Measurements from ENCODE around the gene TBC1D22A. TPM values are rescaled to one million over a fixed set of nuclear protein-coding genes. Genes with fewer than 3 reads are reported as not detected.

The TBC1D22A gene
- total RNA-seq, 2 experiments from 2014 or later: 33.2 to 34.9 TPM

DNA sequence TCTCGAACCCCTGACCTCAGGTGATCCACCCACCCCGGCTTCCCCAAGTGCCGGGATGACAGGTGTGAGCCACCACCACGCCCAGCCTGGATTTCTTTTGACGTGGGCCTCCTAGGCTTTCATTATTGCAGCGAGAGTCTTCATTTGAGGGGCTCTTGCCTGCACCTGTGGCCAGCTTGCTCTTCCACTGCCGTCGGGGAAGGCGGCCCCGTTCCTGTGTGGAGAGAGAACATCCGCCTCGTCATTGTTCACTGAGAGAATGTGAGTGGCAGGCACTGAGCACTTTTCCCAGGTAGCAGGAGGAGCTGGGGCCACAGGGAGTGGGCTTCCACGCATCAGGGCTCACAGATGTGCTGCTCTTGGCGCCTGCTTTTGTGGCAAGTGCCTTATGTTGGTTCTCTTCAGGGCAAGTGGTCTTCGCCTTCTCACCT is 365.0 kb downstream of the TBC1D22A start:
- POLR2A ChIA-PET: no interaction called here

DNA sequence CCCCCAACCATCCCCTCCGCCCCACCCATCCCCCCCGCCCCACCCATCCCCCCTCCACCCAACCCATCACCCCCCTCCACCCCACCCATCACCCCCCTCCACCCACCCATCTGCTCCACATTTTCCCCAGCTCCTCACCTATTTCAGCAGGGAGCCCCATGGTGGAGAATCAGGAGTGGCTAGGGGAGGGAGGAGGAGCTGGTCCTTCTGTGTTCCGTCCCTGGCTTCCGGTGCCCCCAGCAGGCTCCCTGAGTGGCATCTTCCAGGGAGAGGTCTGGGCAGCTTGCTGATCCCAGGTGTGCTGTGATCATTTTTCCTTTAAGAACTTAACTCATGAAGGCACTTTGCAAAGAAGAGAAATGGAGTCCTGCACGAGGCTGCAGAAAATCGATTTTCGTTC is 365.8 kb downstream of the TBC1D22A start:
- no peak for DNase-seq
- H3K9me3 Mint-ChIP-seq: no peaks in the 10 kb centered on the region
- intact Hi-C loops (cut with micrococcal nuclease): no loop called here
- H3K4me3 Mint-ChIP-seq: no peak overlapping the region
- POLR2A ChIA-PET: no interaction called here
- no peak overlapping the region for H3K27ac Mint-ChIP-seq
- H3K27me3 Mint-ChIP-seq: no peaks in the 10 kb centered on the region
- CTCF ChIA-PET: no interaction called here
- peaks cover 2% of the 10 kb centered on the region for H3K36me3 Mint-ChIP-seq
- H3K4me1 Mint-ChIP-seq (ENCODE audit: low read depth): peaks cover 7% of the 10 kb centered on the region

More for the DNA sequence above, 365.0 kb downstream of the TBC1D22A start:
- H3K4me1 Mint-ChIP-seq (ENCODE audit: low read depth): peaks cover 7% of the 10 kb centered on the region
- peaks cover 2% of the 10 kb centered on the region for H3K36me3 Mint-ChIP-seq
- intact Hi-C loops (cut with micrococcal nuclease): no loop called here
- no peaks in the 10 kb centered on the region for H3K9me3 Mint-ChIP-seq
- CTCF ChIA-PET: interaction anchor here (0.6 kb wide), 1 partner anchor 39 kb away, joined by 3 read pairs; no protein-coding TSS in a partner anchor
- no peak overlapping the region for H3K4me3 Mint-ChIP-seq
- H3K27me3 Mint-ChIP-seq: no peaks in the 10 kb centered on the region
- no peak overlapping the region for H3K27ac Mint-ChIP-seq
- no peak for DNase-seq

DNA sequence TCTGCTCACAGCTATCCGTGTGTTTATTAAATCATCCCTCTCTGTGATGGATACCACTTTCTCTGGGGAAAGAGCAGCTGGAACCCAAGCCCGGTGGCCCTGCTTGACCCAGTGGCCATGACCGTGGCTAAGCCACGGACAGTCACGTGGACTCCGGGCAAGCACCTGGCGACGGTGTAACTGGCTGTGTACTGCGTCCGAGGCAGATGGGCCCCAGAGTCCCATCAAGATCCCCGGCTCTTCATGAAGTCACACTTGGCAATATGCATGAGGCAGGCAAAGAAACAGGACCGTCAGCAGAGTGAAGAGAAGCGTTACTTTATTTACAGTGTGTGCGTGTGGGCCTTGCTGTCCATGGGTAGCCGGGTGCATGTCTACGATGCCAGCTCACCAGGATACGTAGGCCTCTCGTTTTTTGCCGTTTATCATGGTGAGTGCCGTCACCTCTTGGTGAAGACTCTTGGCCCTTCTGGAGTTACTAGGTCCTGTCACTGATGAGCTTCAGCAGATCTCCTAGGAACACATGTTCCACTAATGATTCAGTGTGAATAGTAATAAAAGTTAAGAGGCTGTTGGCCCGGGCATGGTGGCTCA is 366.3 kb downstream of the TBC1D22A start:
- peaks cover 7% of the 10 kb centered on the region for H3K4me1 Mint-ChIP-seq (ENCODE audit: low read depth)
- H3K9me3 Mint-ChIP-seq: no peaks in the 10 kb centered on the region
- H3K4me3 Mint-ChIP-seq: no peak overlapping the region
- no peak for DNase-seq
- H3K36me3 Mint-ChIP-seq: peaks cover 2% of the 10 kb centered on the region
- CTCF ChIA-PET: no interaction called here
- POLR2A ChIA-PET: no interaction called here
- H3K27ac Mint-ChIP-seq: no peak overlapping the region
- H3K27me3 Mint-ChIP-seq: no peaks in the 10 kb centered on the region
- intact Hi-C loops (cut with micrococcal nuclease): no loop called here

DNA sequence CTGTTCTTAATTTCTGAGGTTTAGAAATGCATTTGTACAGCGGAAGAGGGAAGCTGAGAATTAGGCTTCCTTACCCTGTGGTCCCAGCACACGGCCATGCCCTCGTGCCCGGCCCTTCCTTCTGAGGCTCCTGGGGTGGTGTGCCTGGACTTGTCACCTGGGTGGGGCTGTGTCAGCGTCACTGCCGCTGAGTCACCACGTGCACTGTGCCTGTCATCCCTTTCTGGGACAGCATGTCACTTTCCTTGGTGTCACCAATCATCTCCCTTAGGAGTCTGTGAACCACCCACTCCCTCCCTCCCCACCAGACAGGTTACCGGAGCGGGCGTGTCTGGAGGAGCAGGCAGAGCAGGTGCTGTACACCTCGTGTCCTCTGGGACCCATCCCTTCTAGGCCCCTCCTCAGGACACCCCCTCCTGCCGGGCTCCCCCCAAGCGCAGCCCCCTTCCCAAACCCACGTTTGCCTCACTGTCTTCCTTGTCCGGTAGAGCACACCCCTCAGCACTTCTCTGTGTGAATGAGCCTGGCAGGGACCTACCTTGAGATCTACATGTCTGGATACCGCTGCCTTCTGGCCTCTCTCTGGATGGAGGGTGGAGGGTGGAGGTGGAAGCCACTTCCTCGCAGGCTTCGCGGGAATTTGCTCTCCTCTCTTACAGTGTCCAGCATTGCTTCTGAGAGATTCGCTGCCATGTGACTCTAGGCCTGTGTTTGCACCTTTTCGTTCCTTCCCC is 367.6 kb downstream of the TBC1D22A start:
- Mint-ChIP-seq H3K36me3 (peaks cover 2% of the 10 kb centered on the region), H3K9me3 (no peaks in the 10 kb centered on the region), H3K27me3 (no peaks in the 10 kb centered on the region), H3K27ac (peak overlapping the region; percentile 38), H3K4me3 (no peak overlapping the region), H3K4me1 (ENCODE audit: low read depth) (peaks cover 7% of the 10 kb centered on the region)
- intact Hi-C loops (cut with micrococcal nuclease): no loop called here
- ChIA-PET POLR2A (no interaction called here), CTCF (no interaction called here)
- DNase-seq: peak; percentile 46

DNA sequence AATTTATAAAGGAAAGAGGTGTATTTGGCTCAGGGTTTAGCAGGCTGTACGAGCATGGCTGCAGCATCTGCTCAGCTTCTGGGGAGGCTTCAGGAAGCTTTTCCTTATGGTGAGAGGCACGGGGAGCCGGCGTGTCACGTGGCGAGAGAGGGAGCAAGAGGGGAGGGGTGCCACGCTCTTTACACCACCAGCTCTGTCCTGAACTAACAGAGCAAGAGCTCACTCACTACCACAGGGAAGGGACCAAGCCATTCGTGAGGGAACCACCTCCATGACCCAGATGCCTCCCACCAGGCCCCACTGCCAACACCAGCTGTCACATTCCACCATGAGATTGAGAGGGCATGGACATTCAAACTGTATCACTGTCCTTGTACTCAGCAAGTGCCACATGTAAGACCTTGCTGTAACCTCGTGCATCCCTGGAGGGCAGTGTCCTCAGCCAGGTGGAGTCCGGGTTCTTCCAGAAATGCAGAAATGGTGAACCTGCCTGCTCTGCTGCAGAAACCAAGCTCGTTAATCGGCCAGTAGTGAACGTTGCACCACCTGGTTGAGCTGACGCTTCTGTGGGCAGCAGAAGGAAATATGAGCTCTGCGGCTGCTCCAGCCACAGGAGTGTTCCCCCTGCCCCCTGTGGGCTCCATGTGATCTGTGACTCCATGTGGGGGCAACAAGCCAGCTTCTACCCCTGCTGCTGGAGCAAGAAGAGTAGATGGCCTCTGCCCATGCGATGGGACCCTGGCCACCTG is 368.6 kb downstream of the TBC1D22A start:
- H3K4me3 Mint-ChIP-seq: no peak overlapping the region
- DNase-seq: no peak
- H3K4me1 Mint-ChIP-seq (ENCODE audit: low read depth): peaks cover 7% of the 10 kb centered on the region
- no peak overlapping the region for H3K27ac Mint-ChIP-seq
- CTCF ChIA-PET: no interaction called here
- intact Hi-C loops (cut with micrococcal nuclease): no loop called here
- POLR2A ChIA-PET: no interaction called here
- no peaks in the 10 kb centered on the region for H3K9me3 Mint-ChIP-seq
- peaks cover 2% of the 10 kb centered on the region for H3K36me3 Mint-ChIP-seq
- no peaks in the 10 kb centered on the region for H3K27me3 Mint-ChIP-seq

DNA sequence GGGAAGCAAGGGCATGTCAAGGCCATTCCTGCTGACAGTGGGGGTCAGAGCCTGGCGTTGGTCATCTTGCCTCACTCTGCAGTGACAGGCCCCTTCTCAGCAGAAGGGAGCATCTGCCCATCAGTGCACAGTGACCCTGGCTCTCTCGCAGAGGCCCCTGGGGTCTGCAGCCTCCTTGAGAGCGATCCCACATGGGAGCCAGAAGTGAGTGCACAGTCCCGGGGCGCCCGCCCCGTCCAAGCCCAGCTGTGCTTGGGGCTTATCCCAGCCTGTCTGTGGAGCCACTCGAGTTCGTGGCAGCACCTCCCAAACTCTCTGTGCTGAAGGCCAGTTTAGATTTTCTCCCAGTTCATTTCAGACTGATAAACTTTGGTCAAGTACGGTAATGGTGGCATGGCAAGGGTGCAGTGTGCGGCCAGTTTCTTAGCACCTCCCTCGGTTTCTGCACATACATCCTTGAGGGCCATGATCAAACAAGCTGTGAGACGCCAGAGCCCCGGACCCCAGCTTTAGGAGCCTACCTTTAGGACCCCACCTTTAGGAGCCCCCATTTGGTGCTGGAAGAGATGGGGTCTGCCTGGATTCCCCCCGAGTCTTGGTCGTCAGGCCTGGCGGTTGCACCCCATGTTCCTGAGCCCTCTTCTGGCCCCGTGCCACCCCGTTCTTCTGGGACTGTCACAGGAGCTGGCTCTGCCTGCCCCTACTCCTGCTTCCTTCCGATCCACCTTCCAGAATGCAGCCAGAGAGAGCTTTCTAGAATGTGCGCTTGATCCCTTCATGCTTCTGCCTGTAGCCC is 369.4 kb downstream of the TBC1D22A start:
- Mint-ChIP-seq H3K9me3 (no peaks in the 10 kb centered on the region), H3K36me3 (peaks cover 2% of the 10 kb centered on the region), H3K4me3 (no peak overlapping the region), H3K27ac (no peak overlapping the region), H3K4me1 (ENCODE audit: low read depth) (peaks cover 3% of the 10 kb centered on the region), H3K27me3 (no peaks in the 10 kb centered on the region)
- ChIA-PET CTCF (no interaction called here), POLR2A (no interaction called here)
- intact Hi-C loops (cut with micrococcal nuclease): no loop called here
- DNase-seq: no peak

DNA sequence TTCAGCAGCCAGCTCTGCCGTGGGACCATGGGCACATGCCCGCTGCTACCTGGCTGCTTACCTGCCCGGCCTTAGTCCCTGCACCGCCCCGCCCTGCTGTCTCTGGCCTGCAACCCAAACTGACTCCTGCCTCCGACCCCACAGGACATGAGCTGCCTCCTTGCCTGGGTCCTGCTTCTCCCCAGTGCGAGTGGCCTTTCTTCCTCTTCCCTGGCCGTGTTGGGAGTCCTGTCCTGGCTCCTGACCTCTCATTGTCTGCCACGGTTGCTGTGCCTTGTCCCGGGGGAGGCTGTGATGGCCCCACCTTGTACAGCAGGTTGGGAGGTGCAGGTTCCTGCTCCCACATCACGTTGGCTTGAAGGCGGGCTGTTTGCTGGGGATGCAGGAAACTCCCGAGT is 370.0 kb downstream of the TBC1D22A start:
- intact Hi-C loops (cut with micrococcal nuclease): no loop called here
- H3K27ac Mint-ChIP-seq: no peak overlapping the region
- CTCF ChIA-PET: no interaction called here
- H3K4me1 Mint-ChIP-seq (ENCODE audit: low read depth): peaks cover 3% of the 10 kb centered on the region
- no peaks in the 10 kb centered on the region for H3K27me3 Mint-ChIP-seq
- DNase-seq: no peak
- POLR2A ChIA-PET: no interaction called here
- no peak overlapping the region for H3K4me3 Mint-ChIP-seq
- no peaks in the 10 kb centered on the region for H3K9me3 Mint-ChIP-seq
- H3K36me3 Mint-ChIP-seq: peaks cover 2% of the 10 kb centered on the region

DNA sequence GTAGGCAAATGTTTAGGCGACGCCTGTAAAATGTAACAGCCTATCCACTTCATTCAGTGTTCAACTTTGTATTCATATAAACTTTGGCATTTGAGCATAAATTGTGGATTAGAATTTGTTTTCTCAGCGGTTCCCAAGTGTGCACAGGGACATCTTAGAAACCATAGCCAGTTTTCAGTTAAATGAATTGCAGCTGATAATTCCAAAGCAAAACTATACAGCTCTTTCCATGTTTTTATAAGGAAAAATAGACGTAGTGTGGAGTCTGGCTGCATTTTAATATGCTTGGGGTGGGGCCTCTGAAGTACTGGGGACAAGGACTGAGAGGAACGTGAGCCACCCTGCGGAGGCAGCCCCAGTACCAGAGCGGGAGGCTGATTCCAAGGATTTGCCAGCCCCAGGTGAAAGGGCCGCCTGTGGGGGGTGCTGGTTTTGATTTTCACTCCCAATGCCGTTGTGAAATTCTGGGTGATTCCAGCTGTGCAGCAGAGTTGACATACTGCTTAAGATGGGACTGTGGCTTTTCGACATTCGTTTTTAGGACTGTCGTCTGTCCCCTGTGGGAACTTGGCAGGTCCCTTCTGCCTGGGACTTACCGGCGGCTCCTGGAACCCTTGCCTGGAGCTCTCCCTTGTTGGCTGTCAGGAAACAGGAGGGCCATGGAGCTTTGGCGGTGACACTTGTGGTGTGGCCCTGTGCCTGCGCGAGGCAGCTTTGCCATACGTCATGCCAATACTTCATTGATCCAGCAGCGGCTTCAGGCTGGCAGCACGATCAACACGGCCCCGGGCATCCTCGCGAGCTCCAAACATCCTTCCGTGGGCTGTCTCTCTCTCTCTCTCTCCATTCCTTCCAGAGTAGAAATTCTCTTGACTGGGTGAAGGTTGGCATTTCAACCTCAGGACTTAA is 370.9 kb downstream of the TBC1D22A start:
- intact Hi-C loops (cut with micrococcal nuclease): no loop called here
- Mint-ChIP-seq H3K27ac (no peak overlapping the region), H3K36me3 (peaks cover 2% of the 10 kb centered on the region), H3K4me3 (no peak overlapping the region), H3K4me1 (ENCODE audit: low read depth) (peaks cover 3% of the 10 kb centered on the region), H3K9me3 (no peaks in the 10 kb centered on the region), H3K27me3 (no peaks in the 10 kb centered on the region)
- CTCF ChIA-PET: no interaction called here
- POLR2A ChIA-PET: no interaction called here
- DNase-seq: no peak

DNA sequence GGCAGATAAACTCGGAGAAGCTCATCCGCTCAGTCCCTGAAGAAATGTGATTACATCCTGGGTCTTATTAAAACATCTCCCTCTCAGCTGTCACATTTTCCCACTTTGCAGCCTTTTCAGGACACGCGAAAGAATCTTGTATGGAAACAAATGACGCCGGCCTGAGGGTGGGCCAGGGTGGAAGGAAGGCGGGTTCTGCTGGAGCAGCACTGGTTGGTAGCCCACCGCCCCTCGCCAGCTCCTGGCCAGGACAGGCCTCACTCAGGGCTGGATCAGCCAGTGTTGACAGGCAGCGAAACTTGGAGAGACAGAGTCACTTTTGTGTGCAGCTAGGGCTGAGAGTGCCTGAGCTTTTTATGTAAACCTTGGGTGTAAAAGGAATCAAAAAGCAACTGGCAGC is 371.8 kb downstream of the TBC1D22A start:
- intact Hi-C loops (cut with micrococcal nuclease): no loop called here
- H3K36me3 Mint-ChIP-seq: no peaks in the 10 kb centered on the region
- ChIA-PET POLR2A (no interaction called here), CTCF (no interaction called here)
- no peak for DNase-seq
- H3K27me3 Mint-ChIP-seq: no peaks in the 10 kb centered on the region
- H3K9me3 Mint-ChIP-seq: no peaks in the 10 kb centered on the region
- no peak overlapping the region for H3K27ac Mint-ChIP-seq
- peaks cover 3% of the 10 kb centered on the region for H3K4me1 Mint-ChIP-seq (ENCODE audit: low read depth)
- no peak overlapping the region for H3K4me3 Mint-ChIP-seq

DNA sequence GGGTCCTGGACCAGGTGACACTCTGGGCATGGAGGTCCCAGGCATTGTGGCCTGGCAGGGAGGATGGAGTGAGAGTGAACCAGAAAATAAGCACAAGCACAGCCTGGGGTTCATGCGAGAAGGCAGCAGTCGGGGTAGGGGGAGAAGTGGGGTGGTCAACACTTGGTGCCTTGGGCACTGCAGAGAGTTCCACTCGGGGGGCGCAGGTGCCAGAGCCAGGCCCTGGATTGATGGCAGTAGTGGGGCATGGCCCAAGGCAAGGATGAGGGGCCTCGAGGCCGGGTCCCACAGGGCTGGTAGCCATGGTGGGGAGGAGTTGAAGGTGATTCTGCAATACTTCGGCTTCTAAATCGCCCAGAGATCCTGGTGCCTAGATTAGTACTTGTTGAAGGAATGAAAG is 372.9 kb downstream of the TBC1D22A start:
- Mint-ChIP-seq H3K4me1 (ENCODE audit: low read depth) (no peaks in the 10 kb centered on the region), H3K4me3 (no peak overlapping the region), H3K27ac (no peak overlapping the region), H3K27me3 (no peaks in the 10 kb centered on the region), H3K9me3 (no peaks in the 10 kb centered on the region), H3K36me3 (no peaks in the 10 kb centered on the region)
- intact Hi-C loops (cut with micrococcal nuclease): no loop called here
- no peak for DNase-seq
- ChIA-PET POLR2A (no interaction called here), CTCF (no interaction called here)

DNA sequence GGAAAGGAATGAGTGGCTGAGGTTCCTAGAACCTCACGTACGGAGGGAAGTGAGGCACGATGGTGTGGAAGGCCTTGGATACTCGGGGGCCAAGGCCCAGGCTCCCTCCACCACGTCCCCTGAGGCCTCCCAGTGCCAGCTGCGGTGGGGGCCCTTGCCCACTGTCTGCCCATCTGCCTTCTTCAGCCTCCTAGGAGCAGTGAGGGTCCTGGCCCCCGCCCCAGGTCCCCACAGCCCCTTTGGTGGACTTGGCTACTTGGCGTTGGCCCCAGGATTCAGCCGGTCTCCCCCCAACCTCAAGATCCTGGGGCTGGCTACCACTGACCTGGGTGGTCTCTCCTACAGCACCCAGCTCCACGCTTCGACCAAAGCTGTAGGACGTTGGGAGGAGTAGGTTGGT is 373.6 kb downstream of the TBC1D22A start:
- Mint-ChIP-seq H3K4me3 (no peak overlapping the region), H3K36me3 (no peaks in the 10 kb centered on the region), H3K27ac (no peak overlapping the region), H3K9me3 (no peaks in the 10 kb centered on the region), H3K27me3 (no peaks in the 10 kb centered on the region), H3K4me1 (ENCODE audit: low read depth) (no peaks in the 10 kb centered on the region)
- CTCF ChIA-PET: no interaction called here
- intact Hi-C loops (cut with micrococcal nuclease): no loop called here
- DNase-seq: no peak
- POLR2A ChIA-PET: no interaction called here
